Liver (tissue), 9 donors: ENCODE results near the gene UACA. TPM values are rescaled to one million over a fixed set of nuclear protein-coding genes. Genes with fewer than 3 reads are reported as not detected.
A peak's percentile ranks its signal among the peaks of the same experiment; 100 is the strongest.

Source experiments
- DNase-seq: peaks from one replicate; pipeline ENCODE4 v3.0.0-alpha.2; 2017; ENCODE audit warnings: low spot score
- H3K27ac ChIP-seq, 2 donors: one replicate each; pipeline ENCODE4 v1.7.0; 2013; ENCODE audit warnings: inconsistent platforms in 2 of 2, low read length in 2 of 2, control low read depth in 1 of 2, low read depth in 1 of 2, mild to moderate bottlenecking in 1 of 2
- H3K27me3 ChIP-seq, 4 donors: one replicate each; pipeline versions ENCODE4 v1.6.1 to v1.7.0; 2013; ENCODE audit warnings: low read length in 3 of 4, inconsistent platforms in 1 of 4, mild to moderate bottlenecking in 1 of 4, moderate library complexity in 1 of 4; ENCODE audit not compliant: control insufficient read depth in 4 of 4, insufficient read depth in 4 of 4
- H3K36me3 ChIP-seq, 4 donors: one replicate each; pipeline versions ENCODE4 v1.6.1 to v1.7.0; 2013; ENCODE audit warnings: low read length in 3 of 4, mild to moderate bottlenecking in 3 of 4, low read depth in 1 of 4, moderate library complexity in 1 of 4; ENCODE audit not compliant: control insufficient read depth in 4 of 4, insufficient read depth in 3 of 4
- H3K4me1 ChIP-seq, 4 donors: one replicate each; pipeline versions ENCODE4 v1.6.1 to v1.7.0; 2013; ENCODE audit warnings: low read length in 3 of 4, mild to moderate bottlenecking in 3 of 4, moderate library complexity in 1 of 4; ENCODE audit not compliant: control insufficient read depth in 4 of 4, insufficient read depth in 4 of 4
- H3K4me3 ChIP-seq, 3 donors: one replicate each; pipeline versions ENCODE4 v1.6.1 to v1.7.0; 2013; ENCODE audit warnings: low read length in 3 of 3, control low read depth in 1 of 3, low read depth in 1 of 3, mild to moderate bottlenecking in 1 of 3
- H3K9ac ChIP-seq, 2 donors: one replicate each; pipeline ENCODE4 v1.7.0; 2013; ENCODE audit warnings: low read length in 2 of 2, mild to moderate bottlenecking in 2 of 2, moderate library complexity in 2 of 2, control low read depth in 1 of 2, low read depth in 1 of 2
- H3K9me3 ChIP-seq, 4 donors: one replicate each; pipeline versions ENCODE4 v1.6.1 to v1.7.0; 2013; ENCODE audit warnings: low read length in 3 of 4; ENCODE audit not compliant: control insufficient read depth in 4 of 4
- ATF3 ChIP-seq: IDR thresholded peaks from 2 replicates; pipeline ENCODE4 v1.6.1; 2016; ENCODE audit warnings: antibody characterized with exemption
- EGR1 ChIP-seq, 2 donors: IDR thresholded peaks; 2 replicates each; pipeline ENCODE4 v1.6.1; 2016 to 2018; ENCODE audit warnings: antibody characterized with exemption in 2 of 2, low read depth in 2 of 2
- FOXA2 ChIP-seq: IDR thresholded peaks from 2 replicates; pipeline ENCODE4 v1.6.1; 2016; ENCODE audit warnings: antibody characterized with exemption
- GABPA ChIP-seq, 2 donors: IDR thresholded peaks in 1 of 2; conservative IDR thresholded peaks in 1 of 2; 2 replicates each; pipeline ENCODE4 v1.6.1; 2016; ENCODE audit warnings: antibody characterized with exemption in 2 of 2, mild to moderate bottlenecking in 1 of 2, moderate library complexity in 1 of 2
- HNF4A ChIP-seq, 2 donors: conservative IDR thresholded peaks; 2 replicates each; pipeline ENCODE4 v1.6.1; 2016; ENCODE audit warnings: antibody characterized with exemption in 2 of 2, mild to moderate bottlenecking in 2 of 2
- HNF4G ChIP-seq: IDR thresholded peaks from 2 replicates; pipeline ENCODE4 v1.6.1; 2016; ENCODE audit warnings: antibody characterized with exemption
- JUND ChIP-seq, 2 donors: IDR thresholded peaks; 2 replicates each; pipeline ENCODE4 v1.6.1; 2016; ENCODE audit warnings: antibody characterized with exemption in 2 of 2
- TAF1 ChIP-seq: conservative IDR thresholded peaks from 2 replicates; pipeline ENCODE4 v1.6.1; 2016; ENCODE audit warnings: antibody characterized with exemption, mild to moderate bottlenecking
- YY1 ChIP-seq: IDR thresholded peaks from 2 replicates; pipeline ENCODE4 v1.6.1; 2016; ENCODE audit warnings: antibody characterized with exemption, mild to moderate bottlenecking
- whole genome bisulfite sequencing: extraction: QIAGEN DNeasy Blood & Tissue Kit; methylation state at CpG from one replicate; pipeline ENCODE4 v1.1.7; 2013; 5-methylcytosine and 5-hydroxymethylcytosine counted together
- polyA plus RNA-seq, 2 donors: library from polyadenylated mRNA; stranded (reverse) in 1 of 2; unstranded in 1 of 2; fragments of 200-250 nt in 1 of 2; fragments of >200 nt in 1 of 2; fragmentation: Nextera tagmentation in 1 of 2; extraction: Ambion mirVana in 1 of 2; gene quantifications; one replicate each; pipeline versions ENCODE4 v1.2.1 to v1.2.3, GENCODE V29; 2013 to 2015
- total RNA-seq, 2 donors: library from RNA; depleted of rRNA; stranded (reverse); fragments of >200 nt; gene quantifications; one replicate each; pipeline ENCODE4 v1.2.3, GENCODE V29; 2014
- TF ChIP-seq, protein P1 (sequence below): IDR thresholded peaks from 2 replicates; pipeline ENCODE4 v1.6.1; 2016; ENCODE audit warnings: antibody characterized with exemption
- TF ChIP-seq, protein P2 (sequence below): IDR thresholded peaks from 2 replicates; pipeline ENCODE4 v1.6.1; 2016; ENCODE audit warnings: antibody characterized with exemption
- donor health status: healthy.
- donor health status: healthy.
- donor health status: healthy.
- donor health status: healthy.
- donor health status: healthy.

UACA gene
- total and polyA plus RNA-seq, 4 donors: 3.9 to 16.0 (median 10.0) TPM

DNA sequence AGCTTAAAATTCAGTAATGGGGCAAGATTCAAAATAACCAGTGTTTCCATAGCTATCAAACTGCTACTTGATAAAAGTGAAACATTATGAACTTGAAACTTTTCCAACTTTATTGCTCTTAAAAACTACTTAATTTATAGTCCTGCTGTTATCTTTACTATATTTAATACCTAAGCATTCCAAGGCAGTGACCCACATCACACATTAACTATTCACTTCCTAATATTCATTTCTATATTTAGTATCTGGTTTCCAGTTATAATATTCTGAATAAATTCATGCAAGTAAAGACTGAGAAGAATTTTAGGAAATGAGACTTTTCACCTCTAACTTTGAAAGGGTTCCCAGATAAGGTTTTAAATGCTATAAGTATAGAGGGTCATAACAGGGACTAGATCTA lies 64.9 kb downstream of the UACA start:
- TF ChIP-seq, protein P1, sequence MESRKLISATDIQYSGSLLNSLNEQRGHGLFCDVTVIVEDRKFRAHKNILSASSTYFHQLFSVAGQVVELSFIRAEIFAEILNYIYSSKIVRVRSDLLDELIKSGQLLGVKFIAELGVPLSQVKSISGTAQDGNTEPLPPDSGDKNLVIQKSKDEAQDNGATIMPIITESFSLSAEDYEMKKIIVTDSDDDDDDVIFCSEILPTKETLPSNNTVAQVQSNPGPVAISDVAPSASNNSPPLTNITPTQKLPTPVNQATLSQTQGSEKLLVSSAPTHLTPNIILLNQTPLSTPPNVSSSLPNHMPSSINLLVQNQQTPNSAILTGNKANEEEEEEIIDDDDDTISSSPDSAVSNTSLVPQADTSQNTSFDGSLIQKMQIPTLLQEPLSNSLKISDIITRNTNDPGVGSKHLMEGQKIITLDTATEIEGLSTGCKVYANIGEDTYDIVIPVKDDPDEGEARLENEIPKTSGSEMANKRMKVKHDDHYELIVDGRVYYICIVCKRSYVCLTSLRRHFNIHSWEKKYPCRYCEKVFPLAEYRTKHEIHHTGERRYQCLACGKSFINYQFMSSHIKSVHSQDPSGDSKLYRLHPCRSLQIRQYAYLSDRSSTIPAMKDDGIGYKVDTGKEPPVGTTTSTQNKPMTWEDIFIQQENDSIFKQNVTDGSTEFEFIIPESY: no peak
- no peak for TF ChIP-seq FOXA2
- TF ChIP-seq HNF4G: no peak
- TF ChIP-seq, protein P2, sequence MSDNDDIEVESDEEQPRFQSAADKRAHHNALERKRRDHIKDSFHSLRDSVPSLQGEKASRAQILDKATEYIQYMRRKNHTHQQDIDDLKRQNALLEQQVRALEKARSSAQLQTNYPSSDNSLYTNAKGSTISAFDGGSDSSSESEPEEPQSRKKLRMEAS: no peak
- TF ChIP-seq GABPA (IDR thresholded peaks at IDR 0.05 in 1 of 2, conservative IDR thresholded peaks at IDR 0.05 in 1 of 2): no peak
- no peak for TF ChIP-seq ATF3
- TF ChIP-seq EGR1 (IDR thresholded peaks at IDR 0.05; ENCODE audit: low read depth in 2 of 2): no peak
- no peak for TF ChIP-seq TAF1
- no peak for TF ChIP-seq HNF4A (conservative IDR thresholded peaks at IDR 0.05)
- H3K36me3 ChIP-seq: no peaks in the 10 kb centered on the region
- no peak overlapping the region for H3K27ac ChIP-seq
- DNase-seq: no peak
- no peaks in the 10 kb centered on the region for H3K27me3 ChIP-seq
- no peak overlapping the region for H3K4me3 ChIP-seq
- H3K9me3 ChIP-seq: no peaks in the 10 kb centered on the region
- H3K9ac ChIP-seq: no peak overlapping the region
- H3K4me1 ChIP-seq: peaks cover 6 to 17% (median 11%) of the 10 kb centered on the region in 4 donors

DNA sequence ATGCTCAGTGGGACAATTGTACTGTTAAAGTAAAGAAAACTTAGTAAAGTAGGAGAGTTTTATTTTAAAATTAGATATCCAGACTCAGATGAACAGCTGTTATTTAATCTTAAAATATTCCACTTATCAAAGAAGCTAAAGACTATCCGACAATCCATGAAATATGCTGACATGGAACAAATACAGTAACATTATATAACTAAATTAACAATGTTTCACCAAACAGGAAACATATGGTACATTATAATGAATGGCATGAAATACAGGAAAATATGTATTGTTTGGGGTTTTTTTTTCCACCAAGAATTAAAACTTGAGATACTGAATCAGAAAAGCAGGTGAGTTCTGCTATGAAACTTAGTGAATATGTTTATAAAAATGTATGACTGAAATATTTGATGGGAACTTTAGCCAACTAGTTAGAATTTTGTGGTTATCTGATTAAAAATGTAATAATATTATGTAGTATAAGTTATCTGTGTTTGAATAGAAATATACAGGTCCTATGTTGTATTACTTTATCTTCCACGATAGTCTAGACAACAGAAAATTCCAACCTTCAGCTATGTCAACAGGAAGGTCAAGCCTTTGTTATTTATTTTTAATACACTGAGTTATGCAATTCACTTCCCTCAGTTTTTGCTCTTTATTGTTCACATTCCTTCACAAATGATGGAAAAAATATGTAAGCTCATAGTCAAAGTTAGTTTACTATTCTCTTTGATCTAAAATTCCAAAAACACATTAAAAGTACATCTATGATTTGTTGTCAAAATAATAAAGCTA lies 72.7 kb downstream of the UACA start:
- Histone ChIP-seq H3K36me3 (peaks cover 0 to 9% (median 3%) of the 10 kb centered on the region in 4 donors), H3K9me3 (no peaks in the 10 kb centered on the region), H3K4me1 (peaks cover 0 to 18% (median 12%) of the 10 kb centered on the region in 4 donors), H3K27me3 (no peaks in the 10 kb centered on the region), H3K4me3 (no peak overlapping the region), H3K27ac (no peak overlapping the region), H3K9ac (no peak overlapping the region)
- WGBS: 46% methylated on average over 2 of the region's 2 CpGs
- TF ChIP-seq JUND (IDR thresholded peaks at IDR 0.05) (no peak), FOXA2 (peak; percentile 20)
- DNase-seq: no peak

- Histone ChIP-seq H3K4me3 (no peak overlapping the region), H3K27ac (no peak overlapping the region), H3K27me3 (no peaks in the 10 kb centered on the region), H3K9me3 (no peaks in the 10 kb centered on the region), H3K4me1 (peaks cover 0 to 18% (median 12%) of the 10 kb centered on the region in 4 donors), H3K9ac (no peak overlapping the region), H3K36me3 (peaks cover 0 to 9% (median 3%) of the 10 kb centered on the region in 4 donors)
- 70% methylated on average over 2 of the region's 2 CpGs for WGBS
- TF ChIP-seq HNF4A (conservative IDR thresholded peaks at IDR 0.05) (peak in 1 of 2 donors; percentile 6), YY1 (no peak)
- DNase-seq: no peak
Measured at GRCh38 chr15:70690021-70690420, 73.3 kb downstream of the UACA start.
